ENCODE measurements around the gene OSBPL8. TPM values are rescaled to one million over a fixed set of nuclear protein-coding genes. Genes with fewer than 3 reads are reported as not detected.

Gene OSBPL8
- total and polyA plus RNA-seq, 2 of the 8 experiments (the other 6 are each of a cell fraction or from before 2014, with no cell fraction given): 10.9 to 81.1 TPM

DNA sequence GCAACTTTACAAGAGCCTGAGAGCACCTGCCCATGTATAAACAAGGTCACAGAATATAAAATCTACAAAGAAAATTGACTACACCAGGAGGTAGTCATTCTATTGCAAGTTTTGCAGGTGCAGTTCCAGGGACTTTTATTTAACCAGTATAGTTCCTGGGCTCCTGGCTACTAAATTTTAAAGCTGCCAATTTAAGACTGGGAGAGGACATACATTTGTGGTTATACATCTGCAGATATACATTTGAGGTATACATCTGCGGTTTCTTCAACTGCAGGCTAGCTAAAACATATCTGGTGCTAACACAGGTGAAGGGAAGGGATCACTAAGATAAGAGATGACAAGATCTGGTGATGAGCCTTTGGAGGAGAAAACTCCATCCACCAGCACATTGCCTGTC is 241.6 kb downstream of the OSBPL8 start:
- Histone ChIP-seq H3K4me3 (ENCODE audit: extremely low read depth in 1 of 4, insufficient read depth in 2 of 4, low read depth in 3 of 4, low read length in 4 of 4) (no peak overlapping the region), H4K91ac (replicated peaks; ENCODE audit: insufficient read length, low read length) (no peak overlapping the region), H4K8ac (ENCODE audit: extremely low read depth, insufficient read depth, low read length) (no peak overlapping the region), H3K27ac (ENCODE audit: low read depth, low read length) (no peak overlapping the region), H4K20me1 (replicated peaks in 1 of 2; ENCODE audit: control insufficient read depth in 1 of 2, insufficient read depth in 2 of 2, low read length in 2 of 2) (no peaks in the 10 kb centered on the region), H3K79me2 (ENCODE audit: control insufficient read depth in 1 of 2, insufficient read depth in 2 of 2, low read length in 2 of 2) (no peaks in the 10 kb centered on the region), H3K56ac (replicated peaks; ENCODE audit: insufficient read length, low read depth, low read length) (no peak overlapping the region), H3K36me3 (ENCODE audit: control insufficient read depth in 2 of 4, insufficient read depth in 4 of 4, low read length in 3 of 4) (no peaks in the 10 kb centered on the region), H2BK20ac (ENCODE audit: low read length) (no peak overlapping the region), H3K18ac (ENCODE audit: extremely low read depth, low read length) (no peak overlapping the region), H3K9me3 (ENCODE audit: insufficient read depth in 2 of 2, low read depth in 1 of 2, low read length in 1 of 2) (no peaks in the 10 kb centered on the region), H2AK5ac (ENCODE audit: low read depth, low read length) (peak overlapping the region; percentile 18; the same call in 1 of the 2 replicates), H3K4ac (replicated peaks; ENCODE audit: insufficient read length, low read depth, low read length) (no peak overlapping the region), H3K27me3 (replicated peaks in 1 of 4; ENCODE audit: control insufficient read depth in 3 of 4, extremely low read depth in 1 of 4, insufficient read depth in 3 of 4, low read length in 3 of 4) (no peaks in the 10 kb centered on the region), H3K4me1 (replicated peaks in 1 of 4; ENCODE audit: control insufficient read depth in 3 of 4, insufficient read depth in 4 of 4, low read length in 3 of 4) (no peaks in the 10 kb centered on the region; a peak in 1 of 7 replicates), H3K79me1 (ENCODE audit: low read depth, low read length) (no peaks in the 10 kb centered on the region), H3K23ac (ENCODE audit: insufficient read length) (no peak overlapping the region), H3K9ac (replicated peaks in 1 of 4; ENCODE audit: extremely low read depth in 1 of 4, low read depth in 3 of 4, low read length in 3 of 4) (no peak overlapping the region), H2BK15ac (ENCODE audit: low read length) (no peak overlapping the region), H4K5ac (ENCODE audit: insufficient read length, low read depth, low read length) (no peak overlapping the region), H2BK12ac (ENCODE audit: low read depth, low read length) (no peak overlapping the region), H3K4me2 (ENCODE audit: insufficient read depth in 1 of 2, low read depth in 2 of 2, low read length in 2 of 2) (no peak overlapping the region), H3K14ac (ENCODE audit: insufficient read length) (no peak overlapping the region), H2AFZ (ENCODE audit: low read length) (no peak overlapping the region), H2BK120ac (replicated peaks; ENCODE audit: low read depth, low read length) (no peak overlapping the region), H2BK5ac (ENCODE audit: low read depth, low read length) (no peak overlapping the region), H3K23me2 (ENCODE audit: low read depth, low read length) (no peaks in the 10 kb centered on the region)
- CTCF ChIA-PET (ENCODE audit: partially characterized antibody): interaction anchor here (0.8 to 1.4 kb wide), 3 partner anchors 9 to 159 kb away, joined by 3 to 4 read pairs (median 4); no protein-coding TSS in a partner anchor
- 82% methylated on average over 1 of the region's 1 CpG; no CpG with 5 or more reads in 1 of the 2 experiments for WGBS, 2 experiments (ENCODE audit: extremely low coverage in 1 of 2, insufficient coverage in 1 of 2, insufficient read length in 1 of 2, insufficient replicate concordance in 2 of 2, low coverage in 1 of 2, low lambda C conversion rate in 2 of 2, missing lambda C conversion rate in 1 of 2)
- DNase-seq (ENCODE audit: low read depth in 1 of 2, low spot score in 2 of 2) (no peak), FAIRE-seq (no peak)
- no peak for TF ChIP-seq CHD2 (IDR thresholded peaks at IDR 0.05; ENCODE audit: low read length)
- no peak for TF ChIP-seq RBBP5 (IDR thresholded peaks at IDR 0.05; ENCODE audit: borderline replicate concordance, low read depth, low read length)
- no peak for TF ChIP-seq NANOG (IDR thresholded peaks at IDR 0.05; ENCODE audit: insufficient read depth, low read depth, low read length, poor library complexity, severe bottlenecking)
- no peak for TF ChIP-seq BRCA1 (IDR thresholded peaks at IDR 0.05; ENCODE audit: low read depth, low read length)
- no peak for TF ChIP-seq ASH2L (IDR thresholded peaks at IDR 0.05; ENCODE audit: low read length)
- no peak for TF ChIP-seq CEBPB (IDR thresholded peaks at IDR 0.05; ENCODE audit: low read depth, low read length)
- TF ChIP-seq RXRA (IDR thresholded peaks at IDR 0.05; ENCODE audit: insufficient read depth, low read depth, low read length): no peak
- TF ChIP-seq CBX5 (IDR thresholded peaks at IDR 0.05; ENCODE audit: low read depth, low read length): no peak
- TF ChIP-seq, protein P1, sequence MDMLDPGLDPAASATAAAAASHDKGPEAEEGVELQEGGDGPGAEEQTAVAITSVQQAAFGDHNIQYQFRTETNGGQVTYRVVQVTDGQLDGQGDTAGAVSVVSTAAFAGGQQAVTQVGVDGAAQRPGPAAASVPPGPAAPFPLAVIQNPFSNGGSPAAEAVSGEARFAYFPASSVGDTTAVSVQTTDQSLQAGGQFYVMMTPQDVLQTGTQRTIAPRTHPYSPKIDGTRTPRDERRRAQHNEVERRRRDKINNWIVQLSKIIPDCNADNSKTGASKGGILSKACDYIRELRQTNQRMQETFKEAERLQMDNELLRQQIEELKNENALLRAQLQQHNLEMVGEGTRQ (IDR thresholded peaks at IDR 0.05; ENCODE audit: low read length): no peak
- POLR2A ChIA-PET (ENCODE audit: partially characterized antibody): interaction anchor here (1.2 kb wide), 1 partner anchor 9 kb away, joined by 3 read pairs; no protein-coding TSS in a partner anchor

All from H1 (cell line).